ENCODE data around the gene MCCD1. TPM values are rescaled to one million over a fixed set of nuclear protein-coding genes. Genes with fewer than 3 reads are reported as not detected.

MCCD1 gene
- total and polyA plus RNA-seq, 2 of the 13 experiments (the other 11 are each of a cell fraction or from before 2014, with no cell fraction given), result 0.15 TPM; not detected in 1

- no TSS peak for BruUV-seq (replicated peaks)
- no peak for TF ChIP-seq CBX5 (CRISPR knock-in tag; IDR thresholded peaks at IDR 0.05; ENCODE audit: borderline replicate concordance)
- TF ChIP-seq ONECUT2 (CRISPR knock-in tag; IDR thresholded peaks at IDR 0.05), result no peak
- no peak for TF ChIP-seq MXD1 (CRISPR knock-in tag; IDR thresholded peaks at IDR 0.05)
- TF ChIP-seq ZSCAN30 (CRISPR knock-in tag; IDR thresholded peaks at IDR 0.05), result no peak
- TF ChIP-seq ZNF180 (CRISPR knock-in tag; IDR thresholded peaks at IDR 0.05; ENCODE audit: borderline replicate concordance, low read depth), result no peak
- TF ChIP-seq, protein P1, sequence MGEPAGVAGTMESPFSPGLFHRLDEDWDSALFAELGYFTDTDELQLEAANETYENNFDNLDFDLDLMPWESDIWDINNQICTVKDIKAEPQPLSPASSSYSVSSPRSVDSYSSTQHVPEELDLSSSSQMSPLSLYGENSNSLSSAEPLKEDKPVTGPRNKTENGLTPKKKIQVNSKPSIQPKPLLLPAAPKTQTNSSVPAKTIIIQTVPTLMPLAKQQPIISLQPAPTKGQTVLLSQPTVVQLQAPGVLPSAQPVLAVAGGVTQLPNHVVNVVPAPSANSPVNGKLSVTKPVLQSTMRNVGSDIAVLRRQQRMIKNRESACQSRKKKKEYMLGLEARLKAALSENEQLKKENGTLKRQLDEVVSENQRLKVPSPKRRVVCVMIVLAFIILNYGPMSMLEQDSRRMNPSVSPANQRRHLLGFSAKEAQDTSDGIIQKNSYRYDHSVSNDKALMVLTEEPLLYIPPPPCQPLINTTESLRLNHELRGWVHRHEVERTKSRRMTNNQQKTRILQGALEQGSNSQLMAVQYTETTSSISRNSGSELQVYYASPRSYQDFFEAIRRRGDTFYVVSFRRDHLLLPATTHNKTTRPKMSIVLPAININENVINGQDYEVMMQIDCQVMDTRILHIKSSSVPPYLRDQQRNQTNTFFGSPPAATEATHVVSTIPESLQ (CRISPR knock-in tag; conservative IDR thresholded peaks at IDR 0.05), result no peak
- TF ChIP-seq MED1 (CRISPR knock-in tag; IDR thresholded peaks at IDR 0.05), result no peak
- no peak for TF ChIP-seq PHF21A (CRISPR knock-in tag; IDR thresholded peaks at IDR 0.05)
- TF ChIP-seq, protein P2, sequence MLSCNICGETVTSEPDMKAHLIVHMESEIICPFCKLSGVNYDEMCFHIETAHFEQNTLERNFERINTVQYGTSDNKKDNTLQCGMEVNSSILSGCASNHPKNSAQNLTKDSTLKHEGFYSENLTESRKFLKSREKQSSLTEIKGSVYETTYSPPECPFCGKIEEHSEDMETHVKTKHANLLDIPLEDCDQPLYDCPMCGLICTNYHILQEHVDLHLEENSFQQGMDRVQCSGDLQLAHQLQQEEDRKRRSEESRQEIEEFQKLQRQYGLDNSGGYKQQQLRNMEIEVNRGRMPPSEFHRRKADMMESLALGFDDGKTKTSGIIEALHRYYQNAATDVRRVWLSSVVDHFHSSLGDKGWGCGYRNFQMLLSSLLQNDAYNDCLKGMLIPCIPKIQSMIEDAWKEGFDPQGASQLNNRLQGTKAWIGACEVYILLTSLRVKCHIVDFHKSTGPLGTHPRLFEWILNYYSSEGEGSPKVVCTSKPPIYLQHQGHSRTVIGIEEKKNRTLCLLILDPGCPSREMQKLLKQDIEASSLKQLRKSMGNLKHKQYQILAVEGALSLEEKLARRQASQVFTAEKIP (CRISPR knock-in tag; IDR thresholded peaks at IDR 0.05; ENCODE audit: borderline replicate concordance), result no peak
- TF ChIP-seq, protein P3, sequence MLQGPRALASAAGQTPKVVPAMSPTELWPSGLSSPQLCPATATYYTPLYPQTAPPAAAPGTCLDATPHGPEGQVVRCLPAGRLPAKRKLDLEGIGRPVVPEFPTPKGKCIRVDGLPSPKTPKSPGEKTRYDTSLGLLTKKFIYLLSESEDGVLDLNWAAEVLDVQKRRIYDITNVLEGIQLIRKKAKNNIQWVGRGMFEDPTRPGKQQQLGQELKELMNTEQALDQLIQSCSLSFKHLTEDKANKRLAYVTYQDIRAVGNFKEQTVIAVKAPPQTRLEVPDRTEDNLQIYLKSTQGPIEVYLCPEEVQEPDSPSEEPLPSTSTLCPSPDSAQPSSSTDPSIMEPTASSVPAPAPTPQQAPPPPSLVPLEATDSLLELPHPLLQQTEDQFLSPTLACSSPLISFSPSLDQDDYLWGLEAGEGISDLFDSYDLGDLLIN (CRISPR knock-in tag; IDR thresholded peaks at IDR 0.05; ENCODE audit: borderline replicate concordance), result no peak
- TF ChIP-seq ARID2 (CRISPR knock-in tag; IDR thresholded peaks at IDR 0.05; ENCODE audit: borderline replicate concordance), result no peak
- TF ChIP-seq ZNF780A (CRISPR knock-in tag; IDR thresholded peaks at IDR 0.05), result no peak
- TF ChIP-seq THYN1 (CRISPR knock-in tag; IDR thresholded peaks at IDR 0.05; ENCODE audit: borderline replicate concordance, low read depth), result no peak
- TF ChIP-seq ELF3 (CRISPR knock-in tag; IDR thresholded peaks at IDR 0.05), result no peak
- TF ChIP-seq, protein P4, sequence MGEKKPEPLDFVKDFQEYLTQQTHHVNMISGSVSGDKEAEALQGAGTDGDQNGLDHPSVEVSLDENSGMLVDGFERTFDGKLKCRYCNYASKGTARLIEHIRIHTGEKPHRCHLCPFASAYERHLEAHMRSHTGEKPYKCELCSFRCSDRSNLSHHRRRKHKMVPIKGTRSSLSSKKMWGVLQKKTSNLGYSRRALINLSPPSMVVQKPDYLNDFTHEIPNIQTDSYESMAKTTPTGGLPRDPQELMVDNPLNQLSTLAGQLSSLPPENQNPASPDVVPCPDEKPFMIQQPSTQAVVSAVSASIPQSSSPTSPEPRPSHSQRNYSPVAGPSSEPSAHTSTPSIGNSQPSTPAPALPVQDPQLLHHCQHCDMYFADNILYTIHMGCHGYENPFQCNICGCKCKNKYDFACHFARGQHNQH (CRISPR knock-in tag; IDR thresholded peaks at IDR 0.05), result no peak
- no peak for TF ChIP-seq RBAK (CRISPR knock-in tag; IDR thresholded peaks at IDR 0.05)
- no peak for TF ChIP-seq EEA1 (CRISPR knock-in tag; IDR thresholded peaks at IDR 0.05; ENCODE audit: borderline replicate concordance)
- Histone ChIP-seq H3K4me1 (ENCODE audit: insufficient read depth, low read length) (peaks cover 25% of the 10 kb centered on the region), H3K27ac (ENCODE audit: extremely low read length, insufficient read depth, low read length) (no peak overlapping the region), H3K9ac (ENCODE audit: insufficient read depth, low read depth, low read length) (no peak overlapping the region), H3K9me3 (ENCODE audit: low read length) (no peaks in the 10 kb centered on the region), H2AFZ (ENCODE audit: low read length) (no peak overlapping the region), H3K79me2 (ENCODE audit: insufficient read depth, low read length) (no peaks in the 10 kb centered on the region), H3K27me3 (ENCODE audit: control insufficient read depth in 1 of 2, insufficient read depth in 2 of 2, low read length in 2 of 2) (peaks cover 15 to 83% of the 10 kb centered on the region in 2 experiments), H3K36me3 (replicated peaks in 1 of 2; ENCODE audit: control insufficient read depth in 1 of 2, insufficient read depth in 2 of 2, low read length in 2 of 2) (no peaks in the 10 kb centered on the region), H3K4me3 (replicated peaks in 1 of 3; ENCODE audit: insufficient read depth in 1 of 3, low read depth in 2 of 3, low read length in 3 of 3) (no peak overlapping the region), H3K4me2 (ENCODE audit: low read depth, low read length) (no peak overlapping the region), H4K20me1 (ENCODE audit: insufficient read depth, low read length) (no peaks in the 10 kb centered on the region)
- CTCF ChIA-PET (ENCODE audit: low intra/inter-chr PET ratio, low total read pairs), result no interaction called here
- ATAC-seq, result no peak
- POLR2A ChIA-PET, result interaction anchor here (1.9 kb wide), 1 partner anchor 19 kb away, joined by 4 read pairs; no protein-coding TSS in a partner anchor
- intact Hi-C loops (cut with micrococcal nuclease; ENCODE audit: unreplicated experiment), result no loop called here
- no peak for FAIRE-seq
- DNase-seq (ENCODE audit: low spot score), result no peak
- 55% methylated on average over 3 of the region's 3 CpGs for WGBS (ENCODE audit: low lambda C conversion rate)
- in situ Hi-C loops (cut with HindIII; ENCODE audit: extremely low pct_ligation_motif_present, low pct_unique_long_range_greater_than_20kb), result no loop called here
These were observed 50.4 kb downstream of the MCCD1 start for GRCh38 chr6:31579119-31579505.

All from HepG2 (cell line).